Measurements from ENCODE around the gene OOSP1. TPM values are rescaled to one million over a fixed set of nuclear protein-coding genes. Genes with fewer than 3 reads are reported as not detected.

Gene OOSP1
- total RNA-seq, 1 experiment from 2014 or later: not detected

- intact Hi-C loops (cut with micrococcal nuclease; ENCODE audit: unreplicated experiment): no loop called here
- Histone ChIP-seq H3K9me3 (ENCODE audit: control insufficient read depth, insufficient read depth, low read depth, low read length) (no peaks in the 10 kb centered on the region), H3K36me3 (ENCODE audit: control insufficient read depth, insufficient read depth, low read length) (no peaks in the 10 kb centered on the region), H3K4me1 (ENCODE audit: control insufficient read depth, insufficient read depth, low read length) (no peaks in the 10 kb centered on the region), H3K27me3 (ENCODE audit: control insufficient read depth, insufficient read depth, low read length) (no peaks in the 10 kb centered on the region), H3K4me3 (ENCODE audit: low read depth in 2 of 2, low read length in 2 of 2) (no peak overlapping the region), H3K27ac (ENCODE audit: low read length) (no peak overlapping the region)
- DNase-seq (ENCODE audit: low read depth, low spot score) (no peak), ATAC-seq (no peak)
- POLR2A ChIA-PET: no interaction called here
- in situ Hi-C loops (cut with HindIII; ENCODE audit: low pct_unique_long_range_greater_than_20kb, low sequenced_read_pairs): no loop called here
- no TSS peak for BruUV-seq (replicated peaks)
- CTCF ChIA-PET: interaction anchor here (0.7 kb wide), 1 partner anchor 22 kb away, joined by 4 read pairs; no protein-coding TSS in a partner anchor
- TF ChIP-seq TCF7L2 (IDR thresholded peaks at IDR 0.05; ENCODE audit: low read depth, low read length) (no peak), SIN3A (IDR thresholded peaks at IDR 0.05; ENCODE audit: borderline replicate concordance, insufficient read depth, low read depth, low read length) (no peak), CTCF (IDR thresholded peaks at IDR 0.05) (no peak), REST (IDR thresholded peaks at IDR 0.05; ENCODE audit: insufficient read depth in 1 of 2, low read depth in 2 of 2, low read length in 1 of 2) (no peak)
Observed at GRCh38 chr11:59941091-59941490, 2.9 kb downstream of the OOSP1 start.

GRCh38 chr11:59943997-59944714 lies 5.9 kb downstream of the OOSP1 start:
- CTCF ChIA-PET: no interaction called here
- ATAC-seq: no peak

More at GRCh38 chr11:59943997-59944714, 5.9 kb downstream of the OOSP1 start:
- Histone ChIP-seq H3K4me1 (ENCODE audit: control insufficient read depth, insufficient read depth, low read length) (no peaks in the 10 kb centered on the region), H3K27me3 (ENCODE audit: control insufficient read depth, insufficient read depth, low read length) (no peaks in the 10 kb centered on the region), H3K27ac (ENCODE audit: low read length) (no peak overlapping the region), H3K36me3 (ENCODE audit: control insufficient read depth, insufficient read depth, low read length) (no peaks in the 10 kb centered on the region), H3K9me3 (ENCODE audit: control insufficient read depth, insufficient read depth, low read depth, low read length) (no peaks in the 10 kb centered on the region), H3K4me3 (ENCODE audit: low read depth in 2 of 2, low read length in 2 of 2) (no peak overlapping the region)
- in situ Hi-C loops (cut with HindIII; ENCODE audit: low pct_unique_long_range_greater_than_20kb, low sequenced_read_pairs): no loop called here
- DNase-seq (ENCODE audit: low read depth, low spot score): no peak
- no TSS peak for BruUV-seq (replicated peaks)
- POLR2A ChIA-PET: no interaction called here
- no peak for TF ChIP-seq CTCF (IDR thresholded peaks at IDR 0.05)
- no peak for TF ChIP-seq TCF7L2 (IDR thresholded peaks at IDR 0.05; ENCODE audit: low read depth, low read length)
- no peak for TF ChIP-seq REST (IDR thresholded peaks at IDR 0.05; ENCODE audit: insufficient read depth in 1 of 2, low read depth in 2 of 2, low read length in 1 of 2)
- no peak for TF ChIP-seq POLR2AphosphoS5 (IDR thresholded peaks at IDR 0.05; ENCODE audit: low read depth, low read length)
- TF ChIP-seq SIN3A (IDR thresholded peaks at IDR 0.05; ENCODE audit: borderline replicate concordance, insufficient read depth, low read depth, low read length): no peak
- intact Hi-C loops (cut with micrococcal nuclease; ENCODE audit: unreplicated experiment): no loop called here
